HG02610 (cell line): ENCODE measurements around the gene MERTK.

Experiments
- ATAC-seq: cut with Tn5 transposase; IDR thresholded peaks from one replicate; pipeline ENCODE4 v1.9.1; 2021; ENCODE audit warnings: mild to moderate bottlenecking, moderate library complexity; ENCODE audit not compliant: unreplicated experiment

The MERTK gene

DNA sequence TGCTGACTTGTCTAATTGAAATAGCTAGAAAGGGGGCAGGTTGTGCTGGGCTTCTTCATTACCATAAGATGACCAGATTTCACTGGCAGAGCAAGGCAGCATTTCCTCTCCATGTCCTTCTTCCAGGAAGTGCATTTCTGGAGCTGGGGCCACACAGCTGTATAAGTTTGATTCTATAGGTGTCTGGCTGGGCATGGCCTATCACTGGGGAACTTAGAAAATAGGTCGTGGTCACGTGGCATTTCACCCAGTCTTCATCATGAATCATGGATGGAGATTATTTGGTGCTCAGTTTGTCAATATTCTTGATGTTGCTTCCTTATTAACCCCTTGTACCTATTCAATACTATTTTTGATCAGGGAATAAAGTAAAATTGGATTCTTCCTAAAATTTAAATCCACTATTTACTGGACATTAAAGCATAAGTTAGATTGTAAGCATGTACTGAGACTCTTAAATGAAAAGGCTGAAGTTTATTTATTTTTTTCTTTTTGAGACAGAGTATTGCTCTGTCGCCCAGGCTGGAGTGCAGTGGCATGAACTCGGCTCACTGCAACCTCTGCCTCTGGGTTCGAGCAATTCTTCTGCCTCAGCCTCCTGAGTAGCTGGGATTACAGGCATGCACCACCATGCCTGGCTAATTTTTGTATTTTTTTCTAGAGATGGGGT lies 107.1 kb downstream of the MERTK start:
- ATAC-seq = no peak

- ATAC-seq = no peak
Measured at GRCh38 chr2:112006076-112006410, 107.6 kb downstream of the MERTK start.

GRCh38 chr2:112007493-112007892 lies 109.1 kb downstream of the MERTK start:
- ATAC-seq = no peak

- no peak for ATAC-seq
Measured at GRCh38 chr2:112008910-112009485, 110.6 kb downstream of the MERTK start.

- no peak for ATAC-seq
Measured at GRCh38 chr2:112010751-112011150, 112.3 kb downstream of the MERTK start.

- ATAC-seq = no peak
Measured at GRCh38 chr2:112012556-112012955, 114.1 kb downstream of the MERTK start.

GRCh38 chr2:112018846-112019245 lies 120.4 kb downstream of the MERTK start:
- ATAC-seq = no peak

DNA sequence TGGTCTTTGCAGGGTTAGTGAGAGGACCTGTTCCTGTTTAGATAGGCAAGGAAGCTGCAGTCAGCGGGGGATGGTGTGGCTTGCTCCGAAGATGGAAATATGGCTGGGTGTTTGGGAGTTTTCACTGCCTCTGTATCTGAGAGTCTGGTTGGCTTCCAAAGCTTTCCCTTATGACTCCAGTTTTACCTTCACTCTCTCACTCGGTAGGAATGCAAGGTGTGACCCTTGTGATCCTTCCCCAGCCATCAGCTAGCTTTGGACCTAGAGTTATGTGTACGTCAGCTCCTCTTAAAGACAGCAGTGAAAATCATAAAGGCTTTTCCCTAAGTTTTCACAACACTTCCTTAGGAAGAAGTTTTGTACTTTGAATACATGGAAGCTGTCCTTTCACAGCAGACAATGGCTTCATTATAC lies 121.2 kb downstream of the MERTK start:
- ATAC-seq = no peak

DNA sequence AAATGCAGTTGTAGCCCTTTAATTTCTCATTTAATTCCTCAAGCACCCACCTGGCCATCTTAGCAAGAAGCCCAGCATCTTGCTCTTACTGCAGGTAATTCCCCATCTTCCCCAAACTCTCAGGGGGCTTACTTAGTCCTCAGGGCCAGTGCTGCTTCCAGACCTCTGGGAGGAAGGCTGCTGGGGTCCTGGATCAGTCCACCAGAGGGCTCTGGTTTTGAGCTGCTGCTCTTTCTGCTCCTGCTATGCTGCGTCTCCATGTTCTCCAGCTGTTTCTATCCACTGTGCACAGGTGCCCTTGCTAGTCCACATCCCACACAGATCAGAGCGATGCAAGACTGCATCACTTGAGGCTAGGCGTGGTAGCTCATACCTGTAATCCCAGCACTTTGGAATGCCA lies 122.2 kb downstream of the MERTK start:
- ATAC-seq = no peak

DNA sequence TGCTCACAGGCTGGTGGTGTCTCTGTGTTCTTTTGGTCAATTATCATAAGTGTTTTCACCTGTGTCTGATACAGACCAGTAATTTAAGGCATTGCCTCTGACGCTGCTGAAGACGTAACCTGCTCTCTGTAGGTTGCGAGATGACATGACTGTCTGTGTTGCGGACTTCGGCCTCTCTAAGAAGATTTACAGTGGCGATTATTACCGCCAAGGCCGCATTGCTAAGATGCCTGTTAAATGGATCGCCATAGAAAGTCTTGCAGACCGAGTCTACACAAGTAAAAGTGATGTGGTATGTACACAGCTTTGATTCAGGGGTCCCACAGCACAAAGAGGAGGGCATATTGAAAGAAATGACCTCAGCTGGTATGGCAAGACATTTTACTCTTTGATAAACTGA lies 122.9 kb downstream of the MERTK start:
- ATAC-seq = no peak

DNA sequence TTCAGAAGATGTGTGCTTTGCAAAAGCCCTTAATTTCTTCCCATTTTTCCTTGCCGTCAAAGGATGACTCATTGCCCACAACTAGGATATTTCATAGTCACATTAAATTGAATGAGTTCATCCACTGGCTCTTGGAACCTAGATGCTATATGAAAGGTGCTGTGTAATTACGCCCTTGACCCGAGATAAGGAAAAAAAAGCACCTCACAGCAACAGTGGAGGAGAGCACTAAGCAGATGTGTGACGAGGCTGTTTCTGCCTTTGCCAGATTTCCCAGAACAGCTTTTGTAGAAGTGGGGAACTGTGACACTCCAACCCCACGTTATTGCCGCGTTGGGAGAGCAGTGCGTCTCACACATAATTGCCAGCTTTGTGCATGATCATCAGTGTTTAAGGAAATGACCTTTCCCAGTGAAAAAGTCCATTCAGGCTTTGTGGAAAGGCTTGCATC lies 123.4 kb downstream of the MERTK start:
- no peak for ATAC-seq

DNA sequence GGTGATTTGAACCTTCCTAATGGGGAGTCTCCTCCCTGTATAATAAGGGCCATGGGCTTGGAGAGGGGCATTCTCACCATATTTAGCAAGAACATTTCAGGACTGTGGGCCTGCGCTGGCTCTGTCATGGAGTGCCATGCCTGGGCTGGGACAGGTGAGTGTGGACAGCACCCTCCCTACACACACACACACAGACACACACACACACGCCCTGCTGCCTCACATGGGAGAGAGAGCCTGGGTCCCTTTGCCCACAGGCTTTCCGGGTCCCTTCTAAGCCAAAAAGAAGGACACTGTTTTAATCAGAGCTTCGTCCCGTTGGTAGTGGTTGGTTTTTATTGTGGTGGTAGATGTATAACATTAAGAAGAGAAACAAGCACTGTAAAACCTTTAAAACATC lies 125.3 kb downstream of the MERTK start:
- ATAC-seq = no peak

- ATAC-seq = no peak
Measured at GRCh38 chr2:112024231-112024630, 125.8 kb downstream of the MERTK start.

GRCh38 chr2:112024896-112025491 lies 126.6 kb downstream of the MERTK start:
- ATAC-seq = no peak

GRCh38 chr2:112026509-112026908 lies 128.1 kb downstream of the MERTK start:
- ATAC-seq = no peak

DNA sequence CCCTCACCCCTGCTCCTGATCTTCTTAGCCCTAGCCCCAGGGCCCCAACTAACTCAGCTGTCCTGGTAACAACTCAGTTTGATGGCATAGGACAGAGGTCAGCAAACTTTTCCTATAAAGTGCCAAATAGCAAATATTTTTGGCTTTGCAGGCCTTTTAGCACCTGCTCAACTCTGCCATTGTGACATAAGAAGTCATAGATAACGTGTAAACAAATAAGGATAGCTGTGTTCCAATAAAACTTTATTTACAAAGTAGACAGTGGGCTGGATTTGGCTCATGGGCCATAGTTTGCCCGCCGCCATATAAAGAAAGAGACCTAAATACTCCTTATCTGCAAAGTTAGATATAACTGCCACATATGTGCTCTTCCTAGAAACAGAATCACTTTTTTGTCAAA lies 129.4 kb downstream of the MERTK start:
- no peak for ATAC-seq

DNA sequence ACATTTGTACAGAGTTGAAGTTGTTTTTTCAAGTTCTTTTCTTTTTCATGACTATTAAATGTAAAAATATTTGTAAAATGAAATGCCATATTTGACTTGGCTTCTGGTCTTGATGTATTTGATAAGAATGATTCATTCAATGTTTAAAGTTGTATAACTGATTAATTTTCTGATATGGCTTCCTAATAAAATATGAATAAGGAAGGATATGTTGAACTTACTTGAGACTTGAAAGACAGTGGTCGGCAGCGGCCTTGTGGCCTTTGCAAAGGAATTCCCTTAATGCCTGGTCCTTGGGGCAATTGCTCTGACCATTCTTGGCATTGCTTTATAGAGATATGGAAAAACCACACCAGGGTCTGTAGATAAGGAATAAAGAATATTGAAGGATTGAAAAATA lies 130.8 kb downstream of the MERTK start:
- no peak for ATAC-seq

DNA sequence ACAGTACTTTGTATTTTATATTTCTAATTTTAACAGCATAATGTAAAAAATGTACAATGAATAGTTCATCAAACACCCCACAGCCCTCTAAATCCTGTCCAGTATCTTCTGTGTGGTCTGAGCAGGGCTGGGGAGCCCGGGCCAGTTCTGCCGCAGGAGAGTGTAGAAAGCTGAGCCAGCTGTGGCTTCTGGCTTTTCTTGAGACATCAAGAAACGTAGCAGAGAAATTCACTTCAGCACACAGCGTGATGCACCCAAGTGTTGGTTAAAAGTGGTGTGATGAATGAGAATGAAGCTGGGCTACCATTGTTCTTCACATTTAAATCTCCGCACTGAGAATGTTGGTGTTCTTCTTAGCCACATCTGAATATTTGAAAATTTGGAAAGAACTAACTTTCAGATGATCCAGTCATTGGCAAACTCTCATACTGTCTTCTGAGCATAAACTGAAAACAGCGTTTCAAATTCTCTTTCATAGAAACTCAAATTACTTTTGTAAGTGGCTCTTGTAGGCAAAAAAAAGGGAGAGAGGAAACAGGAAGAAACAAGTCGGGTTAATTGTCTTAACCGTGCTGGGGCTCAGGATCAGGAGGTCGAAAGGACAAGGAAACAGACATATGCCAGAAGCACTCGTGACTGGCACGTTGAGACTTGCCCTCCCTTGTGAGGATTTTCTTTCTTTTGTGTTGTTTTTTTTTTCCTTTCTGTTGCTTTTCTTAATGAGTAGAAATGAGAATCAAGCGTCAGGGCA lies 133.2 kb downstream of the MERTK start:
- ATAC-seq = no peak

DNA sequence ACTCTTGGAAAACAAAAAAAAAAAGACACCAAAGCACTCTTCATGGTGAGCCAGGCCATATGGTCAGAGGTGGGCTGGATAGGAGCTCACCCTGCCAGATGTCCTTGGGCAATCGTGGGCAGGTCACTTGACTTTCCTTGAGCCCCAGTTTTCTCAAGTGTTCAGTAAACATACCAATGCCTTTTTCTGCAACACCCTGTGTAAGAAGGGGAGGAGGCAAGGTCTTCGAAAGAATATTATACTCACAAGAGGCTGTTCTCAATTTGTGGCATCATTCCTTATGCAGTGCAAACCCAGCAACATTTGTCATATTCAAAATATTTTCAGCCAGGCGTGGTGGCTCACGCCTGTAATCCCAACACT lies 133.8 kb downstream of the MERTK start:
- ATAC-seq = no peak

DNA sequence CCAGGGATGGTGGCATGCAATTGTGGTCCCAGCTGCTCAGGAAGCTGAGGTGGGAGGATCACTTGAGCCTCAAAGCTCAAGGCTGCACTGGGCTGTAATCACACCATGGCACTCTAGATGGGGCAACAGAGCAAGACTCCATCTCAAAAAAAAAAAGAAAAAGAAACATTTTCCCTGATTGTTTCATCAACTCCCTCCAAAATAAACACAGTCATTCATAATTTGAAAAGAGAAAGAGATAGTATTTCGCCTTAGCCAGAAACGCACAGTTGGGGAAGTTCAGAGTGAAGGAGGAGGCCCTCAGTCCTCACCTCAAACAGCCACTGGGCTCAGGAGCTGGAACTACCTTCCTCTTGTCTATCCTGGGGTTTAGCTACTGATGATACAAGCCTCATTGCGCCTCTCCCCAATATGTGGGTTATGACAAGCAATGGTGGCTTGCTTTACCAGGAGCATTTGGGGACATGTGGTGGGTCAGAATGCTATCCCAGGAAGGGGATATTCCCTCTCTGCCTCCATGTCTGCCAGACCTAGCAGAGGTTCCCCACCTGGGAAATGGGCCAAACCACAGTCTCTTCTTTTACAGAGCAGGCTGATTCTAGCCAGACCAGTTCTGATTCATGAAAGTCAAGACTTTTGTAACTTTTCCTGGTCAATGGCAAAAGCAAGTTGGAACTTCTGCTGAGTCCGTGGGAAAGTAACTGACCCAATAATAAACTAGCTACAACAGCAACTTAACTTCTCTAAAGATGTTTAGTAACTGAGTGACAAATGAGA lies 134.5 kb downstream of the MERTK start:
- no peak for ATAC-seq

DNA sequence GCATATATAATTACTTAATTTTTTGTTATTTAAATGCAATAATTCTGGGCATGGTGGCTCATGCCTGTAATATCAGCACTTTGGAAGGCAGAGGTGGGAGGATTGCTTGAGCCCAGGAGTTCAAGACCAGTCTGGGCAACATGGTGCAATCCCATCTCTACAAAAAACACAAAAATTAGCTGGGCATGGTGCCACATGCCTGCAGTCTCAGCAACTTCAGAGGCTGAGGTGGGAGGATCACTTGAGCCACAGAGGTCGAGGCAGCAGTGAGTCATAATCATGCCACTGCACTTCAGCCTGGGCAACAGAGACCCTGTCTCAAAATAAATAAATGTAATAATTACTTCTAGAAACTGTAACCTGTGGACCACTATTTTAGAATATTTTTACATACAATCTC lies 135.2 kb downstream of the MERTK start:
- ATAC-seq = no peak
